Right hindlimb (tissue), 1 donor: ENCODE measurements around the gene KCNJ10.

ENCODE experiments used
- DNase-seq: peaks from one replicate; pipeline ENCODE4 v3.0.0-alpha.2; 2018

The KCNJ10 gene

GRCh38 chr1:159955456-159955855 is 114.5 kb downstream of the KCNJ10 start:
- no peak for DNase-seq

GRCh38 chr1:159953536-159954515 is 116.1 kb downstream of the KCNJ10 start, which contains the start of gene SLAMF9:
Gene SLAMF9 (minus strand): TSS chr1:159954237. CDS start chr1:159954137, 100 bp downstream.
- no peak for DNase-seq

GRCh38 chr1:159952932-159953331 is 117.0 kb downstream of the KCNJ10 start:
- no peak for DNase-seq

- no peak for DNase-seq
These were observed 118.4 kb downstream of the KCNJ10 start for GRCh38 chr1:159951551-159951950.

- DNase-seq, result no peak
These were observed 118.9 kb downstream of the KCNJ10 start for GRCh38 chr1:159951016-159951415.

GRCh38 chr1:159949981-159950381 is 120.0 kb downstream of the KCNJ10 start:
- no peak for DNase-seq

- no peak for DNase-seq
These were observed 120.8 kb downstream of the KCNJ10 start for GRCh38 chr1:159949123-159949522.
